Measurements from ENCODE around the gene CELSR2. TPM values are rescaled to one million over a fixed set of nuclear protein-coding genes. Genes with fewer than 3 reads are reported as not detected.

Gene CELSR2
- total RNA-seq, 1 experiment from 2014 or later: 8.3 TPM

GRCh38 chr1:109315288-109315687, 65.9 kb downstream of the CELSR2 start:
- Mint-ChIP-seq H3K4me1 (ENCODE audit: low read depth, unreplicated experiment) (no peaks in the 10 kb centered on the region), H3K36me3 (ENCODE audit: insufficient read depth, unreplicated experiment) (peaks cover 17% of the 10 kb centered on the region), H3K27ac (ENCODE audit: unreplicated experiment) (no peak overlapping the region), H3K9me3 (ENCODE audit: unreplicated experiment) (no peaks in the 10 kb centered on the region), H3K4me3 (ENCODE audit: unreplicated experiment) (no peak overlapping the region), H3K27me3 (ENCODE audit: insufficient read depth, unreplicated experiment) (no peaks in the 10 kb centered on the region)
- no peaks in the 10 kb centered on the region for H3K36me3 ChIP-seq (ENCODE audit: control insufficient read depth, insufficient read depth, low read length)
- H3K4me1 ChIP-seq: no peaks in the 10 kb centered on the region
- POLR2A ChIA-PET: no interaction called here
- intact Hi-C loops (cut with micrococcal nuclease; ENCODE audit: unreplicated experiment): no loop called here
- H3K9me3 ChIP-seq: no peaks in the 10 kb centered on the region
- BruUV-seq (replicated peaks): no TSS peak
- H3K27me3 ChIP-seq (replicated peaks; ENCODE audit: control insufficient read depth, insufficient read depth, low read length): no peaks in the 10 kb centered on the region
- H3K4me3 ChIP-seq (ENCODE audit: low read depth, low read length): no peak overlapping the region
- no peak for DNase-seq
- CTCF ChIA-PET: no interaction called here
- no peak for TF ChIP-seq CTCF (IDR thresholded peaks at IDR 0.05; ENCODE audit: insufficient read depth in 1 of 2, low read depth in 1 of 2, low read length in 1 of 2, severe bottlenecking in 1 of 2, unreplicated experiment in 1 of 2)

- no peak for DNase-seq
- POLR2A ChIA-PET: no interaction called here
- no peaks in the 10 kb centered on the region for H3K27me3 ChIP-seq (replicated peaks; ENCODE audit: control insufficient read depth, insufficient read depth, low read length)
- H3K27me3 Mint-ChIP-seq (ENCODE audit: insufficient read depth, unreplicated experiment): no peaks in the 10 kb centered on the region
- no peak overlapping the region for H3K4me3 ChIP-seq (ENCODE audit: low read depth, low read length)
- H3K4me1 ChIP-seq: no peaks in the 10 kb centered on the region
- no TSS peak for BruUV-seq (replicated peaks)
- intact Hi-C loops (cut with micrococcal nuclease; ENCODE audit: unreplicated experiment): no loop called here
- no peaks in the 10 kb centered on the region for H3K4me1 Mint-ChIP-seq (ENCODE audit: low read depth, unreplicated experiment)
- H3K4me3 Mint-ChIP-seq (ENCODE audit: unreplicated experiment): no peak overlapping the region
- no peak overlapping the region for H3K27ac Mint-ChIP-seq (ENCODE audit: unreplicated experiment)
- H3K9me3 Mint-ChIP-seq (ENCODE audit: unreplicated experiment): no peaks in the 10 kb centered on the region
- no peaks in the 10 kb centered on the region for H3K9me3 ChIP-seq
- H3K36me3 Mint-ChIP-seq (ENCODE audit: insufficient read depth, unreplicated experiment): peaks cover 16% of the 10 kb centered on the region
- no peaks in the 10 kb centered on the region for H3K36me3 ChIP-seq (ENCODE audit: control insufficient read depth, insufficient read depth, low read length)
- CTCF ChIA-PET: no interaction called here
- no peak for TF ChIP-seq CTCF (IDR thresholded peaks at IDR 0.05; ENCODE audit: insufficient read depth in 1 of 2, low read depth in 1 of 2, low read length in 1 of 2, severe bottlenecking in 1 of 2, unreplicated experiment in 1 of 2)
Observed at GRCh38 chr1:109316506-109316905, 67.2 kb downstream of the CELSR2 start.

- Mint-ChIP-seq H3K4me1 (ENCODE audit: low read depth, unreplicated experiment) (no peaks in the 10 kb centered on the region), H3K27ac (ENCODE audit: unreplicated experiment) (no peak overlapping the region), H3K27me3 (ENCODE audit: insufficient read depth, unreplicated experiment) (no peaks in the 10 kb centered on the region), H3K36me3 (ENCODE audit: insufficient read depth, unreplicated experiment) (peaks cover 16% of the 10 kb centered on the region), H3K4me3 (ENCODE audit: unreplicated experiment) (no peak overlapping the region), H3K9me3 (ENCODE audit: unreplicated experiment) (no peaks in the 10 kb centered on the region)
- DNase-seq: no peak
- no peaks in the 10 kb centered on the region for H3K27me3 ChIP-seq (replicated peaks; ENCODE audit: control insufficient read depth, insufficient read depth, low read length)
- no TSS peak for BruUV-seq (replicated peaks)
- no peaks in the 10 kb centered on the region for H3K36me3 ChIP-seq (ENCODE audit: control insufficient read depth, insufficient read depth, low read length)
- ChIA-PET CTCF (interaction anchor here (0.6 to 1.1 kb wide), 2 partner anchors 42 to 209 kb away, joined by 3 read pairs; no protein-coding TSS in a partner anchor), POLR2A (no interaction called here)
- intact Hi-C loops (cut with micrococcal nuclease; ENCODE audit: unreplicated experiment): no loop called here
- no peaks in the 10 kb centered on the region for H3K9me3 ChIP-seq
- TF ChIP-seq CTCF (IDR thresholded peaks at IDR 0.05; ENCODE audit: insufficient read depth in 1 of 2, low read depth in 1 of 2, low read length in 1 of 2, severe bottlenecking in 1 of 2, unreplicated experiment in 1 of 2): no peak
- no peaks in the 10 kb centered on the region for H3K4me1 ChIP-seq
- H3K4me3 ChIP-seq (ENCODE audit: low read depth, low read length): no peak overlapping the region
Observed at GRCh38 chr1:109319114-109319513, 69.8 kb downstream of the CELSR2 start.
